Thyroid gland (tissue), 4 donors: ENCODE results near the gene COX11.

ENCODE experiments used
- POLR2A ChIP-seq, 2 donors: fragments of 450-650 bp; IDR thresholded peaks; one replicate each; pipeline ENCODE4 v1.6.1; 2017; ENCODE audit warnings: antibody characterized with exemption in 2 of 2, mild to moderate bottlenecking in 2 of 2, moderate library complexity in 1 of 2
- TF ChIP-seq, protein P1 (sequence below), 6 experiments: fragments of 200-600 bp in 3 of 6; fragments of 450-650 bp in 3 of 6; sonication (generic) in 3 of 6; IDR thresholded peaks; one replicate each; pipeline ENCODE4 v1.5.1; 2016 to 2019; ENCODE audit warnings: antibody characterized with exemption in 6 of 6, mild to moderate bottlenecking in 2 of 6, inconsistent platforms in 1 of 6, moderate library complexity in 1 of 6

DNA sequence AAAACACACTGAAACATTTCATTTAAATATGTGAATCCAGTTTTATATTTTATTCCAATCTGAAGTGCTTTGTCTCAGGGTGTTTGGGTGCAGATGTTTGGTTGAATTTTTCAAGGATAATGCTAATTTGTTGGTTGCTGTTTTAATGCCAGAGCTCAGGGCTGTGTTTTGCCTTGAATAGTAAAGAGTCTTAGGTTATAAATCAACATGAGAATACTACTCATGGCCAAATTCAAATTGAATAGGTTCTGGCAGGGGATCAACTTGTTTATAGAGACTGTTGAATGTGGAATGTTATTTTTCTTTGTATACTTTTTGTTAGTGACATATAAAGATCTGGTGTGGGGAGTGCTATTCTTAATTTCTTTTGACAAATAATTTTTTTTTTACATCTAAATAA lies 49.0 kb downstream of the COX11 start:
- TF ChIP-seq, protein P1, sequence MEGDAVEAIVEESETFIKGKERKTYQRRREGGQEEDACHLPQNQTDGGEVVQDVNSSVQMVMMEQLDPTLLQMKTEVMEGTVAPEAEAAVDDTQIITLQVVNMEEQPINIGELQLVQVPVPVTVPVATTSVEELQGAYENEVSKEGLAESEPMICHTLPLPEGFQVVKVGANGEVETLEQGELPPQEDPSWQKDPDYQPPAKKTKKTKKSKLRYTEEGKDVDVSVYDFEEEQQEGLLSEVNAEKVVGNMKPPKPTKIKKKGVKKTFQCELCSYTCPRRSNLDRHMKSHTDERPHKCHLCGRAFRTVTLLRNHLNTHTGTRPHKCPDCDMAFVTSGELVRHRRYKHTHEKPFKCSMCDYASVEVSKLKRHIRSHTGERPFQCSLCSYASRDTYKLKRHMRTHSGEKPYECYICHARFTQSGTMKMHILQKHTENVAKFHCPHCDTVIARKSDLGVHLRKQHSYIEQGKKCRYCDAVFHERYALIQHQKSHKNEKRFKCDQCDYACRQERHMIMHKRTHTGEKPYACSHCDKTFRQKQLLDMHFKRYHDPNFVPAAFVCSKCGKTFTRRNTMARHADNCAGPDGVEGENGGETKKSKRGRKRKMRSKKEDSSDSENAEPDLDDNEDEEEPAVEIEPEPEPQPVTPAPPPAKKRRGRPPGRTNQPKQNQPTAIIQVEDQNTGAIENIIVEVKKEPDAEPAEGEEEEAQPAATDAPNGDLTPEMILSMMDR (IDR thresholded peaks at IDR 0.05): no peak
- no peak for TF ChIP-seq POLR2A (IDR thresholded peaks at IDR 0.05)
